Brain microvascular endothelial cell (primary cell): Measurements from ENCODE around the gene KAZN.

ENCODE experiments used
- DNase-seq: peaks from one replicate; pipeline ENCODE4 v3.0.0-alpha.2; 2020
- H3K27ac ChIP-seq: fragments of 250-450 bp; sonication (Bioruptor Pico); 2 replicates; pipeline ENCODE4 v1.5.1; 2020; ENCODE audit warnings: mild to moderate bottlenecking, moderate library complexity
- H3K27me3 ChIP-seq: fragments of 250-450 bp; sonication (Bioruptor Pico); replicated peaks from 2 replicates; pipeline ENCODE4 v1.5.1; 2020; ENCODE audit warnings: mild to moderate bottlenecking
- H3K36me3 ChIP-seq: fragments of 250-450 bp; sonication (Bioruptor Pico); replicated peaks from 2 replicates; pipeline ENCODE4 v1.5.1; 2020; ENCODE audit warnings: mild to moderate bottlenecking
- H3K4me3 ChIP-seq: 2 replicates; pipeline ENCODE4 v1.5.1; 2011; ENCODE audit warnings: low read depth, mild to moderate bottlenecking, control low read depth, low read length, moderate library complexity
- CTCF ChIP-seq: IDR thresholded peaks from 2 replicates; pipeline ENCODE4 v1.5.1; 2011; ENCODE audit warnings: low read depth, mild to moderate bottlenecking, moderate library complexity, low read length, control low read depth, inconsistent platforms; ENCODE audit errors: missing control alignments
- in situ Hi-C: cut with HindIII; loops from 2 replicates; pipeline ENCODE4 v1.10.0; 2017; ENCODE audit warnings: low sequenced_read_pairs, low pct_ligation_motif_present

Gene KAZN

DNA sequence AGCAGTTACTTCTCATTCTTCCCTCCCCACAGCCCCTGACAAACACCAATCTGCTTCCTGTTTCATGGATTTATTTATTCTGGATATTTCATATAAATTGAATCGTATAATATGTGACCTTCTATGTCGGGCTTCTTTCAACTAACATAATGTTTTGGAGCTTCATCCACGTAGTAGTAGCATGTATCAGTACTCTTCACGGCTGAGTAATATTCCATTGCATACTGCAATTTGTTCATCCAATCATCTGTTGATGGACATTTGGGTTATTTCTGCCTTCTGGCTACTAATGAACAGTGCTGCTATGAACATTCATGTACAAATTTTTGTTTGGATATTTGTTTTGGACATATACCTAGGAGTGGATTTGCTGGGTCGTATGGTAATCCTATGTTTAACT, 1.9 kb upstream of the KAZN start:
- Histone ChIP-seq H3K36me3 (no peaks in the 10 kb centered on the region), H3K27me3 (peaks cover 32% of the 10 kb centered on the region), H3K27ac (no peak overlapping the region), H3K4me3 (no peak overlapping the region)
- no peak for TF ChIP-seq CTCF
- in situ Hi-C loops, result no loop called here
- DNase-seq, result no peak

GRCh38 chr1:14597343-14598006, 1.0 kb upstream of the KAZN start:
- peaks cover 32% of the 10 kb centered on the region for H3K27me3 ChIP-seq
- TF ChIP-seq CTCF, result no peak
- in situ Hi-C loops, result no loop called here
- no peak for DNase-seq
- H3K4me3 ChIP-seq, result no peak overlapping the region
- H3K27ac ChIP-seq, result no peak overlapping the region
- H3K36me3 ChIP-seq, result no peaks in the 10 kb centered on the region

GRCh38 chr1:14598007-14598497, 433 bp upstream of the KAZN start:
- no peak for DNase-seq
- in situ Hi-C loops, result no loop called here
- no peaks in the 10 kb centered on the region for H3K36me3 ChIP-seq
- TF ChIP-seq CTCF, result no peak
- H3K4me3 ChIP-seq, result no peak overlapping the region
- H3K27me3 ChIP-seq, result peaks cover 32% of the 10 kb centered on the region
- H3K27ac ChIP-seq, result no peak overlapping the region

DNA sequence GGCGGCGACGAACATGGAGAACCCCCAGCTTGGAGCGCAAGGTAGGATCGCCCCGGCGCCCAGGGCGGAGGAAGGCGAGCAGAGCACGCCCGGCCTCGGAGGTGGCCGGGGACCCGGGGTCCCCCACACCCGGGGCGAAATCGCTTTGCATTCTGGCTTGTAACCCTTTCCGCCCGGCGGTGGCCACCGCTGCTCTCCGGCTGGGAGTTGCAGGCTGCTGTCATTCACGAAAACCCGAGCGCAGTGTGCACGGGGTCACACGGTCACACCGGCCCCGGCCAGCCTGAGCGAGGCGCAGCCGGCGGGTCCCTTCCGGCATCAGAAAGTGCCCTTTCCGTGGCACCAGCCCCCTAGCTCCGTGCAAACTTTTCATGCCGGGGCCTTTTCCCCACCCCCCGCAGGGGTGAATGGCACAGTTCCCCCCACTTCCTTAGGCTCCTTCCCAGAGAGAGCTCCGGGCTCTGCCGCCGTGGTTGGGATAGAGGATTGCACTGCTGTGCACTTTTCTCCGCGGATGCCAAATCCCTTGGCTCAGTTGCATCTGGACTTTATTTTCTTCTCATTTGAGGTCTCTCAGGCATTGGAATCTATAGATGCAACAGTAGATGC, 802 bp downstream of the KAZN start:
- peaks cover 32% of the 10 kb centered on the region for H3K27me3 ChIP-seq
- no peak for DNase-seq
- no peak for TF ChIP-seq CTCF
- H3K4me3 ChIP-seq, result no peak overlapping the region
- H3K27ac ChIP-seq, result no peak overlapping the region
- in situ Hi-C loops, result no loop called here
- H3K36me3 ChIP-seq, result no peaks in the 10 kb centered on the region

GRCh38 chr1:14599800-14600199, 1.3 kb downstream of the KAZN start:
- peaks cover 32% of the 10 kb centered on the region for H3K27me3 ChIP-seq
- DNase-seq, result no peak
- in situ Hi-C loops, result no loop called here
- no peak overlapping the region for H3K27ac ChIP-seq
- TF ChIP-seq CTCF, result no peak
- no peaks in the 10 kb centered on the region for H3K36me3 ChIP-seq
- H3K4me3 ChIP-seq, result no peak overlapping the region
